Caco-2 (cell line): Measurements from ENCODE around the gene ZNF48. TPM values are rescaled to one million over a fixed set of nuclear protein-coding genes. Genes with fewer than 3 reads are reported as not detected.

Experiments
- BruUV-seq: library from RNA; stranded (reverse); fragments of 400-500 nt; replicated peaks from 2 replicates; lab custom pipeline; 2021; lab: Mats Ljungman, UMichigan
- CTCF ChIA-PET: fragments of 300-600 bp; sonication (Branson Sonifier 250); formaldehyde crosslinking; loops from one replicate; lab custom pipeline; 2022; ENCODE audit warnings: antibody characterized with exemption; lab: Charles Lee
- POLR2A ChIA-PET: fragments of 300-600 bp; sonication (Branson Sonifier 250); formaldehyde crosslinking; loops from one replicate; lab custom pipeline; 2022; ENCODE audit warnings: antibody characterized with exemption; lab: Charles Lee
- DNase-seq, 2 experiments: peaks; one replicate each; pipeline versions ENCODE4 v3.0.0 to v3.0.0-alpha.2; 2020 to 2022
- H3K27me3 ChIP-seq: replicated peaks from 2 replicates; pipeline ENCODE4 v1.6.0; 2011; ENCODE audit warnings: low read length; ENCODE audit not compliant: control insufficient read depth, insufficient read depth
- H3K36me3 ChIP-seq: 2 replicates; pipeline ENCODE4 v1.5.1; 2011; ENCODE audit warnings: low read length; ENCODE audit not compliant: control insufficient read depth, insufficient read depth
- H3K4me1 ChIP-seq: fragments of 250-450 bp; sonication (Bioruptor Pico); 2 replicates; pipeline ENCODE4 v1.5.1; 2020; ENCODE audit warnings: mild to moderate bottlenecking
- H3K4me3 ChIP-seq: 2 replicates; pipeline ENCODE4 v1.5.1; 2011; ENCODE audit warnings: low read depth, mild to moderate bottlenecking, control low read depth, low read length
- H3K9me3 ChIP-seq: fragments of 250-450 bp; sonication (Bioruptor Pico); 2 replicates; pipeline ENCODE4 v1.5.1; 2020; ENCODE audit warnings: mild to moderate bottlenecking, moderate library complexity
- H3K27ac Mint-ChIP-seq: one replicate; pipeline ENCODE4 v1.8.0; 2022; ENCODE audit warnings: mixed read lengths; ENCODE audit not compliant: unreplicated experiment
- H3K27me3 Mint-ChIP-seq: one replicate; pipeline ENCODE4 v1.8.0; 2022; ENCODE audit warnings: mixed read lengths; ENCODE audit not compliant: insufficient read depth, unreplicated experiment
- H3K36me3 Mint-ChIP-seq: one replicate; pipeline ENCODE4 v1.8.0; 2022; ENCODE audit warnings: mild to moderate bottlenecking, mixed read lengths; ENCODE audit not compliant: insufficient read depth, unreplicated experiment
- H3K4me1 Mint-ChIP-seq: one replicate; pipeline ENCODE4 v1.8.0; 2022; ENCODE audit warnings: low read depth, mixed read lengths; ENCODE audit not compliant: unreplicated experiment
- H3K4me3 Mint-ChIP-seq: one replicate; pipeline ENCODE4 v1.8.0; 2022; ENCODE audit warnings: mild to moderate bottlenecking, moderate library complexity, mixed read lengths; ENCODE audit not compliant: unreplicated experiment
- H3K9me3 Mint-ChIP-seq: one replicate; pipeline ENCODE4 v1.8.0; 2022; ENCODE audit warnings: mixed read lengths; ENCODE audit not compliant: unreplicated experiment
- intact Hi-C: fragments of 100-400 bp; cut with micrococcal nuclease; formaldehyde crosslinking; loops from one replicate; pipeline ENCODE4 v1.10.0; 2022; ENCODE audit not compliant: unreplicated experiment
- total RNA-seq: library from RNA; stranded (reverse); gene quantifications from 2 replicates; pipeline ENCODE4 v1.2.3, GENCODE V29; 2022
- TF ChIP-seq, protein P1 (sequence below), 2 experiments: fragments of 200-600 bp in 1 of 2; IDR thresholded peaks; 1 replicate in 1 of 2; 2 replicates in 1 of 2; pipeline versions ENCODE4 v1.5.1 to v1.8.0; 2011 to 2022; ENCODE audit warnings: antibody characterized with exemption in 1 of 2, control low read depth in 1 of 2, inconsistent platforms in 1 of 2, low read depth in 1 of 2, low read length in 1 of 2, mild to moderate bottlenecking in 1 of 2, moderate library complexity in 1 of 2; ENCODE audit not compliant: insufficient read depth in 1 of 2, severe bottlenecking in 1 of 2, unreplicated experiment in 1 of 2

ZNF48 gene
- total RNA-seq, 1 experiment from 2014 or later, result 13.4 TPM

DNA sequence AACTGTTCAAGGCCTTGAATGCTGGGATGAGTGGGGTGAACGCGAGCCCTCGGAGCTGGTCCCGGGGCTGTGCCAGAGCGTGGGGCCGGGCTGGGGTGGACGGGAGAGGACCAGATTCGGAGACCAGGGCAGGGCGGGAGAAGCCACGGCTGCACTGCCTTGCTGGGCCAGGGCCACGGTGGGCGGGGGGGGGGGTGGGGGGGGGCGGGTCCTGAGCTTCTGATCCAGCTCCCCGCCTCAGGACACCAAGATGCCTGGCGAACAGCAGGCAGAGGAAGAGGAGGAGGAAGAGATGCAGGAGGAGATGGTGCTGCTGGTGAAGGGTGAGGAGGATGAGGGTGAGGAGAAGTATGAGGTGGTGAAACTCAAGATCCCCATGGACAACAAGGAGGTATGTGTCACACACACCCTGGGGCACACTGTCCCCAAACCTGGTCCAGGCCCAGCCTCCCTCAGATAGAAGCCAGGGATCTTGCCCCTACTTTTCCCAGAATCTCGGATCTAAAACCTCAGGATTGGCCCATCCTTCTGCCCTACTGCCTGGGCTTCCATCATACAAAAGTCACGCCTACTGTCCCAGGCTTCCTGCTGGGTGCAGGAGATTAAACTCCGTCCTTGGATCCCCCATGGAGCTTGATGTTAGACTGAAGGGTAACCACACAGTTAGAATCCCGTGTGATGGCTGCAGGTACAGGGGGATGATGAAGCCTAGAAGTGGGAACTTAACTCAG is 12.7 kb downstream of the ZNF48 start:
- BruUV-seq, result TSS peak; percentile 53
- DNase-seq, result no peak
- Histone ChIP-seq H3K27me3 (no peaks in the 10 kb centered on the region), H3K36me3 (no peaks in the 10 kb centered on the region; the same call in 1 of the 2 replicates), H3K4me3 (peak overlapping the region; percentile 87), H3K4me1 (peaks cover 14% of the 10 kb centered on the region), H3K9me3 (no peaks in the 10 kb centered on the region)
- POLR2A ChIA-PET, result interaction anchor here (0.6 to 2.3 kb wide), 7 partner anchors 10 to 55 kb away, joined by 3 to 15 read pairs (median 5); partner anchors contain the start of genes DCTPP1, TBC1D10B and ZNF48
- TF ChIP-seq, protein P1, sequence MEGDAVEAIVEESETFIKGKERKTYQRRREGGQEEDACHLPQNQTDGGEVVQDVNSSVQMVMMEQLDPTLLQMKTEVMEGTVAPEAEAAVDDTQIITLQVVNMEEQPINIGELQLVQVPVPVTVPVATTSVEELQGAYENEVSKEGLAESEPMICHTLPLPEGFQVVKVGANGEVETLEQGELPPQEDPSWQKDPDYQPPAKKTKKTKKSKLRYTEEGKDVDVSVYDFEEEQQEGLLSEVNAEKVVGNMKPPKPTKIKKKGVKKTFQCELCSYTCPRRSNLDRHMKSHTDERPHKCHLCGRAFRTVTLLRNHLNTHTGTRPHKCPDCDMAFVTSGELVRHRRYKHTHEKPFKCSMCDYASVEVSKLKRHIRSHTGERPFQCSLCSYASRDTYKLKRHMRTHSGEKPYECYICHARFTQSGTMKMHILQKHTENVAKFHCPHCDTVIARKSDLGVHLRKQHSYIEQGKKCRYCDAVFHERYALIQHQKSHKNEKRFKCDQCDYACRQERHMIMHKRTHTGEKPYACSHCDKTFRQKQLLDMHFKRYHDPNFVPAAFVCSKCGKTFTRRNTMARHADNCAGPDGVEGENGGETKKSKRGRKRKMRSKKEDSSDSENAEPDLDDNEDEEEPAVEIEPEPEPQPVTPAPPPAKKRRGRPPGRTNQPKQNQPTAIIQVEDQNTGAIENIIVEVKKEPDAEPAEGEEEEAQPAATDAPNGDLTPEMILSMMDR (IDR thresholded peaks at IDR 0.05; ENCODE audit: insufficient read depth in 1 of 2, low read depth in 1 of 2, low read length in 1 of 2, severe bottlenecking in 1 of 2, unreplicated experiment in 1 of 2), result no peak
- CTCF ChIA-PET, result interaction anchor here (1.0 to 2.3 kb wide), 6 partner anchors 8 to 44 kb away, joined by 3 to 14 read pairs (median 8); partner anchors contain the start of genes DCTPP1, TBC1D10B and ZNF48
- Mint-ChIP-seq H3K9me3 (no peaks in the 10 kb centered on the region), H3K27ac (no peak overlapping the region), H3K4me3 (peak overlapping the region; percentile 87), H3K36me3 (peaks cover 7% of the 10 kb centered on the region), H3K27me3 (no peaks in the 10 kb centered on the region), H3K4me1 (peaks cover 5% of the 10 kb centered on the region)
- intact Hi-C loops, result loop anchor here (5.0 to 10.0 kb wide), 2 partner anchors 51 to 343 kb away; partner anchors contain the start of genes ALDOA and CD2BP2

DNA sequence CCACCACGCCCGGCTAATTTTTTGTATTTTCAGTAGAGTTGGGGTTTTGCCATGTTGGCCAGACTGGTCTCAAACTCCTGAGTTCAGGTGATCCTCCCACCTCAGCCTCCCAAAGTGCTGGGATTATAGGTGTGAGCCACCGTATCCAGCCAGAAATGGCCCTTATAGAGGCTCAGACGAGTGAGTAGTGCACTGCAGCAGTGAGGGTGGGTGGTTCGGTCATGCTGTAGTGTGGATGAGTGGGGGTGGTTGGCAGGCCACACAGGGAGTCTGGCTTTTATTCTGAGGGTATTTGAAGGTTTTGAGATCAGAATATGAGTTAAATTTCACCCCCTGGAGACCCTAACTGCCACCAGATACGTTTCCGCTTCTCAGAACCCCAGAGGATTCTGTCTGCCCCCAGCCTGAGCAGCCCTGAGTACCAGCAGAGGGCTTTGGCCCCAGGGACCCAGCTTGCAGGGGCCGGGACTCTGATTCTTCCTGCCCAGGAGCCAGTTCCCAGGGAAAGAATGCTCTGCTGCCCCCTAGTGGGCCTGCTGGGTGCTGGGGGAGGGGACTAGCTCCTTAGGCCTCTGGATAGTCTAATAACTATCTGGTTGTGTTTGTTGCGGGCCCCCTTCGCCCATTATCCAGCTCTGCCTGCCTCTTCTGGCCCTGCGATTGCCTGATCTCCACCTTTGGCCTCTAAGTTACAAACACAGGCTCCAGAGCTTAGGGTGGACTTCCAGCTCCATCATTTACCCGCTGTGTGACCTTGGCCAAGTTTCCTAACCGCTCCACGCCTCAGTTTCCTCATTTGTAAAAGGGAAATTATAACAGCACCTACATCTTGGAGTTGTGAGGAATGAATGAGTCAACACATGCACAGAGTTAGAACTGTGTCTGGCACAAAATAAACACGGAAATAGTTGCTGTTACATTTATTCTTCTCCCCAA is 14.2 kb downstream of the ZNF48 start:
- Mint-ChIP-seq H3K27me3 (no peaks in the 10 kb centered on the region), H3K27ac (no peak overlapping the region), H3K4me3 (no peak overlapping the region), H3K36me3 (peaks cover 12% of the 10 kb centered on the region), H3K4me1 (no peaks in the 10 kb centered on the region), H3K9me3 (no peaks in the 10 kb centered on the region)
- no peaks in the 10 kb centered on the region for H3K27me3 ChIP-seq
- intact Hi-C loops, result loop anchor here (1.0 to 10.0 kb wide), 4 partner anchors 14 to 345 kb away; partner anchors contain the start of genes ALDOA, CD2BP2 and ZNF48
- ChIA-PET POLR2A (interaction anchor here (0.5 to 1.5 kb wide), 5 partner anchors 8 to 314 kb away, joined by 3 to 7 read pairs (median 3); partner anchors contain the start of genes YPEL3 and ZNF48), CTCF (interaction anchor here (0.6 to 1.5 kb wide), 19 partner anchors 9 to 318 kb away, joined by 3 to 32 read pairs (median 4); partner anchors contain the start of genes CD2BP2, DCTPP1, GDPD3 and PRR14)
- H3K4me1 ChIP-seq, result peaks cover 14% of the 10 kb centered on the region
- TF ChIP-seq, protein P1 (IDR thresholded peaks at IDR 0.05; ENCODE audit: insufficient read depth in 1 of 2, low read depth in 1 of 2, low read length in 1 of 2, severe bottlenecking in 1 of 2, unreplicated experiment in 1 of 2), result peak; percentile 90 to 95
- H3K36me3 ChIP-seq, result no peaks in the 10 kb centered on the region; the same call in 1 of the 2 replicates
- peak; percentile 89 to 93 for DNase-seq
- no peaks in the 10 kb centered on the region for H3K9me3 ChIP-seq
- BruUV-seq, result no TSS peak
- H3K4me3 ChIP-seq, result no peak overlapping the region
